ENCODE results near the gene SELENOK. TPM values are rescaled to one million over a fixed set of nuclear protein-coding genes. Genes with fewer than 3 reads are reported as not detected.

SELENOK gene
- total and polyA plus RNA-seq, 2 of the 13 experiments (the other 11 are each of a cell fraction or from before 2014, with no cell fraction given) = 67.0 to 81.0 TPM

- TF ChIP-seq ZBED4 (CRISPR knock-in tag; IDR thresholded peaks at IDR 0.05; ENCODE audit: borderline replicate concordance) (no peak; the same call in 1 of the 2 replicates), ARID3A (IDR thresholded peaks at IDR 0.05; ENCODE audit: low read depth, low read length) (peak; percentile 84), GMEB1 (CRISPR knock-in tag; IDR thresholded peaks at IDR 0.05; ENCODE audit: borderline replicate concordance) (peak; percentile 36; the same call in 1 of the 2 replicates), ZNF597 (CRISPR knock-in tag; IDR thresholded peaks at IDR 0.05) (no peak), SKIL (CRISPR knock-in tag; IDR thresholded peaks at IDR 0.05; ENCODE audit: borderline replicate concordance) (peak; percentile 5; the same call in 1 of the 2 replicates), RXRA (CRISPR knock-in tag; IDR thresholded peaks at IDR 0.05) (peak; percentile 21; the same call in 1 of the 2 replicates), FOXK2 (IDR thresholded peaks at IDR 0.05) (peak; percentile 97), ZNF768 (CRISPR knock-in tag; IDR thresholded peaks at IDR 0.05) (no peak), SOX13 (IDR thresholded peaks at IDR 0.05) (peak; percentile 83), SOX13 (CRISPR knock-in tag; conservative IDR thresholded peaks at IDR 0.05 in 1 of 2, IDR thresholded peaks at IDR 0.05 in 1 of 2) (peak in 1 of 2 experiments; percentile 92; a peak in 2 of 4 replicates), ZBTB38 (CRISPR knock-in tag; IDR thresholded peaks at IDR 0.05) (peak; percentile 81), TRIM24 (CRISPR knock-in tag; IDR thresholded peaks at IDR 0.05) (0 out of 2 replicates have a peak, but pooled peaks have one; percentile 22), NKX3-1 (CRISPR knock-in tag; IDR thresholded peaks at IDR 0.05) (0 out of 2 replicates have a peak, but pooled peaks have one; percentile 25), ZFP90 (CRISPR knock-in tag; IDR thresholded peaks at IDR 0.05; ENCODE audit: borderline replicate concordance) (peak; percentile 77; the same call in 1 of the 2 replicates), AGO1 (IDR thresholded peaks at IDR 0.05; ENCODE audit: low read depth, low read length, poor library complexity, severe bottlenecking) (no peak), ZNF567 (CRISPR knock-in tag; IDR thresholded peaks at IDR 0.05; ENCODE audit: borderline replicate concordance) (0 out of 2 replicates have a peak, but pooled peaks have one; percentile 19), ZNF34 (CRISPR knock-in tag; IDR thresholded peaks at IDR 0.05; ENCODE audit: borderline replicate concordance) (no peak)
Measured at GRCh38 chr3:53842436-53843194, 49.0 kb downstream of the SELENOK start (continued).
